ENCODE measurements around the gene TBC1D22A. TPM values are rescaled to one million over a fixed set of nuclear protein-coding genes. Genes with fewer than 3 reads are reported as not detected.

The TBC1D22A gene
- total RNA-seq, 4 donors from 2014 or later, result 31.2 to 111 (median 41.8) TPM

DNA sequence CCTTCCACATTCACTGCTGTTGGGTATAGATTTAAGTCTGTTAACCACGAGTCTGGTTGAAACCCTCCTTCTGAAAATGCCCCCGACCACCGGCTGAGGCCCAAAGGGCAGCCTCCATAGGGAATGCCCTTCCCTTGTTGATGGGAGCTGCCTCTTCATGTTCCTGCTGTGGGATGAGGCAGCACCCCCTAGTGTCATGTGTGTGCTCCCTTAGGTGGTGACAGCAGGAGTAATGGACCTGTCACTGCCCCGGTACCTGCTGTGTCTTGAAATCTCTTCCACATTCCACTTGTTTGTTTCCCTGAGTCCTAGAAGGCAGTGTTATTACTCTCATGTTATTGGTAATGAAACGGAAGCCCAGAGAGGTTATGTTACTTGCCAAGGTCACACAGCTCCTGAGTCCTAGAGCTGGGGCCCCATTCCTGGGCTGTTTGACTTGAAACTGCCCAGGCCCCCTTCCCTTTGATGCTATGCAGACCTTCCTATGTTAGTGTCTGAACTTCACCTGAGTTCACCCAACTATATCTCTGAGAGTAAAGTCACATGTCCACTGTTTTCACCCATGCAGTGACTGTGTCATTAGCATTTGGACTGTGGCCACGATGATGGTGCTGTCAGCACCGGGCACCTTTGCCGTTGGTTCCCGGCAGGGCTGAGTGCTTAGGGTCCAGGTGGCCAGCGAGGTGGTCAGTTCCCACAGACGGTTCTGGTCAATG lies 234.3 kb downstream of the TBC1D22A start:
- intact Hi-C loops (cut with DNase I; ENCODE audit: low total_unique reads), result no loop called here

DNA sequence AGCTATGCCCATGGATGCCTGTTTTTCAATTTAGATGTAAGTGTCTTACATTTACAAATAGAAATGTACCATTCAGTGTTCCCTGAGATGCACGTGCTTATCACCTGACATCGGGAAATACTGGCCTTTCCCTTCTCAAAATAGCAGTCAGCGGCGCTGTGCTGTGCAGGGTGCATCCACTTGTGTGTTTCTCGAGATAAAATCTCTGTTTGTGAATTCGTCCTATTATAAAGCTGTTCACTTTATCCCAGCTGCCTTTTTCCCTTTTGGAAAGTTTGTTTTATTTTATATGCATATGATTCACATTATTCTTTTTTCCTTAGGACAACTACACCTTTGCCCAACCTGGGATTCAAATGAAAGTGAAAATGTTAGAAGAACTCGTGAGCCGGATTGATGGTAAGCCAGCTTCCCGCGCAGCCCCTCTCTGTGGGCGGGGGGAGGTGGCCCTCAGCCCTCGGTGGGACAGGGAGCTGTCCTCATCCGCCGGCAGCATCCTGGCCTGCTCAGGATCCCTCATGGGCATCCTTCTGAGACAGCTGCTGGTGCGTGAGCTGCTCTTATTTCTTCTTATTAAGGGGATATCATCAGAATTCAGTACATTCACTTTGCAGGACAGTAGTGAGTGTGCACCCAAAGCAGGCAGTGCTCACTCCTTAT lies 235.0 kb downstream of the TBC1D22A start:
- Histone ChIP-seq H3K27ac (no peak overlapping the region), H3K4me3 (no peak overlapping the region), H3K36me3 (no peaks in the 10 kb centered on the region), H3K27me3 (no peaks in the 10 kb centered on the region), H3K4me1 (no peaks in the 10 kb centered on the region), H3K9me3 (no peaks in the 10 kb centered on the region)
- TF ChIP-seq EP300 (IDR thresholded peaks at IDR 0.05; ENCODE audit: low read depth) (no peak), POLR2AphosphoS5 (IDR thresholded peaks at IDR 0.05) (no peak), POLR2A (IDR thresholded peaks at IDR 0.05) (no peak)
- TF ChIP-seq, protein P1, sequence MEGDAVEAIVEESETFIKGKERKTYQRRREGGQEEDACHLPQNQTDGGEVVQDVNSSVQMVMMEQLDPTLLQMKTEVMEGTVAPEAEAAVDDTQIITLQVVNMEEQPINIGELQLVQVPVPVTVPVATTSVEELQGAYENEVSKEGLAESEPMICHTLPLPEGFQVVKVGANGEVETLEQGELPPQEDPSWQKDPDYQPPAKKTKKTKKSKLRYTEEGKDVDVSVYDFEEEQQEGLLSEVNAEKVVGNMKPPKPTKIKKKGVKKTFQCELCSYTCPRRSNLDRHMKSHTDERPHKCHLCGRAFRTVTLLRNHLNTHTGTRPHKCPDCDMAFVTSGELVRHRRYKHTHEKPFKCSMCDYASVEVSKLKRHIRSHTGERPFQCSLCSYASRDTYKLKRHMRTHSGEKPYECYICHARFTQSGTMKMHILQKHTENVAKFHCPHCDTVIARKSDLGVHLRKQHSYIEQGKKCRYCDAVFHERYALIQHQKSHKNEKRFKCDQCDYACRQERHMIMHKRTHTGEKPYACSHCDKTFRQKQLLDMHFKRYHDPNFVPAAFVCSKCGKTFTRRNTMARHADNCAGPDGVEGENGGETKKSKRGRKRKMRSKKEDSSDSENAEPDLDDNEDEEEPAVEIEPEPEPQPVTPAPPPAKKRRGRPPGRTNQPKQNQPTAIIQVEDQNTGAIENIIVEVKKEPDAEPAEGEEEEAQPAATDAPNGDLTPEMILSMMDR (IDR thresholded peaks at IDR 0.05), result no peak
- WGBS, 2 donors (ENCODE audit: low coverage in 1 of 2), result 91 to 93% methylated on average over 6 to 15 of the region's 15 CpGs
- in situ Hi-C loops (cut with MboI; ENCODE audit: low pct_ligation_motif_present in 1 of 4, low pct_unique_long_range_greater_than_20kb in 1 of 4, low sequenced_read_pairs in 3 of 4) (no loop called here), intact Hi-C loops (cut with DNase I; ENCODE audit: low total_unique reads) (no loop called here)
- DNase-seq, result no peak

More for the DNA sequence above, 234.3 kb downstream of the TBC1D22A start:
- 87 to 94% methylated on average over 3 to 11 of the region's 11 CpGs for WGBS, 2 donors (ENCODE audit: low coverage in 1 of 2)
- Histone ChIP-seq H3K27ac (no peak overlapping the region), H3K4me1 (no peaks in the 10 kb centered on the region), H3K27me3 (no peaks in the 10 kb centered on the region), H3K4me3 (no peak overlapping the region), H3K36me3 (no peaks in the 10 kb centered on the region), H3K9me3 (no peaks in the 10 kb centered on the region)
- no peak for DNase-seq
- TF ChIP-seq POLR2A (IDR thresholded peaks at IDR 0.05) (no peak), EP300 (IDR thresholded peaks at IDR 0.05; ENCODE audit: low read depth) (no peak), POLR2AphosphoS5 (IDR thresholded peaks at IDR 0.05) (no peak)
- TF ChIP-seq, protein P1 (IDR thresholded peaks at IDR 0.05), result no peak
- in situ Hi-C loops (cut with MboI; ENCODE audit: low pct_ligation_motif_present in 1 of 4, low pct_unique_long_range_greater_than_20kb in 1 of 4, low sequenced_read_pairs in 3 of 4), result no loop called here

DNA sequence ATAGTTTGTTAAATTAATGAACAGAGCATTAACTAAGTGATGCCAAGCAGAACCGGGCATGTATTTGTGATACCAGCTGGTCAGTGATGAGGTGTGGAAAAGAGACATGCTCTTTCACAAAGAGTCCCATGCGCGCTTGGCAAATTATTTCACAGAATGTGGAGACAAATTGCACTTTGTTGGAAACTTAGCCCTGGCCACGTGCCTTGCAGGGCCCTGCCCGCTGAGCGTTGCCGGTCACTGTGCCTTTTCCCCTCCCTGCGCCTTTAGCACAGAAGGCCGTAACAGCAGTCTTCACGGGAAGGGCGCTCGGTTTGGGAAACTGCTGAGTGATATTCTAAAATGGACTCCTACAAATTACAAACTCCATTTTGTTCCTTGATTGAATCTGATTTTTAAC lies 235.9 kb downstream of the TBC1D22A start:
- Histone ChIP-seq H3K9me3 (no peaks in the 10 kb centered on the region), H3K4me1 (no peaks in the 10 kb centered on the region), H3K27ac (no peak overlapping the region), H3K36me3 (no peaks in the 10 kb centered on the region), H3K4me3 (no peak overlapping the region), H3K27me3 (no peaks in the 10 kb centered on the region)
- 97% methylated on average over 12 of the region's 12 CpGs; no CpG with 5 or more reads in 1 of the 2 donors for WGBS, 2 donors (ENCODE audit: low coverage in 1 of 2)
- TF ChIP-seq, protein P1 (IDR thresholded peaks at IDR 0.05), result no peak
- TF ChIP-seq EP300 (IDR thresholded peaks at IDR 0.05; ENCODE audit: low read depth) (no peak), POLR2AphosphoS5 (IDR thresholded peaks at IDR 0.05) (no peak), POLR2A (IDR thresholded peaks at IDR 0.05) (no peak)
- in situ Hi-C loops (cut with MboI; ENCODE audit: low pct_ligation_motif_present in 1 of 4, low pct_unique_long_range_greater_than_20kb in 1 of 4, low sequenced_read_pairs in 3 of 4) (no loop called here), intact Hi-C loops (cut with DNase I; ENCODE audit: low total_unique reads) (no loop called here)
- no peak for DNase-seq

DNA sequence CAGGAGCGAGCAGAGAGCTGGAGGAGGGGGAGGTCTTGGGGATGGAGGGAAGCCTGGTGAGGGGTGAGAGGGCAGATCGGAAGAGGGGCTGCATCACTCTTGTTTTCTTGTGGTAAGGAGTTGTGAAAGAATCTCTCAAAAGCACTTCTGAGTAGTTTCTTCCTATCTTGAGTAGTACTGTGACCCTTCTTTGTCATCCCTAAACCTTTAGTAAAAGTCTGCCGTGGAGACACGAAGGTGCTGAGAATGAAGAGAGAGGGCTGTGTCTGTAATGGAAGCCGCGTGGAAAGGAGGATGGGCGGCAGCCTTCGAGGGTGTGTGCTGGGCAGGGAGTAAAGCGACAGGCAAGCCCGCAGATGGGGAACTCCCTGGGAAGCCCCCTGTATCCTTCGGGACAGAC lies 237.8 kb downstream of the TBC1D22A start:
- H3K4me3 ChIP-seq, result no peak overlapping the region
- 75 to 77% methylated on average over 7 to 11 of the region's 11 CpGs for WGBS, 2 donors (ENCODE audit: low coverage in 1 of 2)
- H3K27me3 ChIP-seq, result no peaks in the 10 kb centered on the region
- H3K4me1 ChIP-seq, result no peaks in the 10 kb centered on the region
- H3K27ac ChIP-seq, result no peak overlapping the region
- no peak for TF ChIP-seq EP300 (IDR thresholded peaks at IDR 0.05; ENCODE audit: low read depth)
- TF ChIP-seq, protein P1 (IDR thresholded peaks at IDR 0.05), result no peak
- no peak for TF ChIP-seq POLR2AphosphoS5 (IDR thresholded peaks at IDR 0.05)
- no peak for TF ChIP-seq POLR2A (IDR thresholded peaks at IDR 0.05)
- intact Hi-C loops (cut with DNase I; ENCODE audit: low total_unique reads), result no loop called here
- H3K9me3 ChIP-seq, result no peaks in the 10 kb centered on the region
- in situ Hi-C loops (cut with MboI; ENCODE audit: low pct_ligation_motif_present in 1 of 4, low pct_unique_long_range_greater_than_20kb in 1 of 4, low sequenced_read_pairs in 3 of 4), result no loop called here
- DNase-seq, result no peak
- H3K36me3 ChIP-seq, result no peaks in the 10 kb centered on the region

Data from transverse colon (tissue), 4 donors.